Measurements from ENCODE around the gene OSBPL1A. TPM values are rescaled to one million over a fixed set of nuclear protein-coding genes. Genes with fewer than 3 reads are reported as not detected.
"Not testable (repeated sequence)": the region's sequence is repeated elsewhere in the genome, so short reads cannot be mapped to it uniquely, and the experiment has no call there.

The OSBPL1A gene
- total RNA-seq, 1 donor from 2014 or later = 49.4 TPM

- DNase-seq (ENCODE audit: low spot score) = no peak
- intact Hi-C loops (cut with DNase I) = no loop called here
Measured at GRCh38 chr18:24362757-24363156, 34.9 kb downstream of the OSBPL1A start.

GRCh38 chr18:24359787-24360530 is 37.7 kb downstream of the OSBPL1A start:
- intact Hi-C loops (cut with DNase I) = loop anchor here (2.0 kb wide), 1 partner anchor 129 kb away; no protein-coding TSS in a partner anchor
- DNase-seq (ENCODE audit: low spot score) = not testable (repeated sequence)

- intact Hi-C loops (cut with DNase I) = no loop called here
- no peak for DNase-seq (ENCODE audit: low spot score)
Measured at GRCh38 chr18:24354278-24354677, 43.3 kb downstream of the OSBPL1A start.

GRCh38 chr18:24346254-24346653 is 51.4 kb downstream of the OSBPL1A start:
- intact Hi-C loops (cut with DNase I) = no loop called here
- no peak for DNase-seq (ENCODE audit: low spot score)

- intact Hi-C loops (cut with DNase I) = no loop called here
- no peak for DNase-seq (ENCODE audit: low spot score)
Measured at GRCh38 chr18:24344509-24344908, 53.1 kb downstream of the OSBPL1A start.

GRCh38 chr18:24342347-24342746 is 55.3 kb downstream of the OSBPL1A start:
- intact Hi-C loops (cut with DNase I) = no loop called here

GRCh38 chr18:24341361-24341760 is 56.3 kb downstream of the OSBPL1A start:
- intact Hi-C loops (cut with DNase I) = no loop called here
- DNase-seq (ENCODE audit: low spot score) = no peak

More at GRCh38 chr18:24342347-24342746, 55.3 kb downstream of the OSBPL1A start:
- DNase-seq (ENCODE audit: low spot score) = no peak

- DNase-seq (ENCODE audit: low spot score) = no peak
- intact Hi-C loops (cut with DNase I) = no loop called here
Measured at GRCh38 chr18:24333084-24333483, 64.5 kb downstream of the OSBPL1A start.

GRCh38 chr18:24326211-24326610 is 71.4 kb downstream of the OSBPL1A start:
- intact Hi-C loops (cut with DNase I) = no loop called here

GRCh38 chr18:24322584-24323136 is 75.0 kb downstream of the OSBPL1A start:
- intact Hi-C loops (cut with DNase I) = no loop called here
- DNase-seq (ENCODE audit: low spot score) = no peak

More at GRCh38 chr18:24326211-24326610, 71.4 kb downstream of the OSBPL1A start:
- DNase-seq (ENCODE audit: low spot score) = no peak

GRCh38 chr18:24321071-24321470 is 76.6 kb downstream of the OSBPL1A start:
- no peak for DNase-seq (ENCODE audit: low spot score)
- intact Hi-C loops (cut with DNase I) = no loop called here

GRCh38 chr18:24319757-24320156 is 77.9 kb downstream of the OSBPL1A start:
- intact Hi-C loops (cut with DNase I) = no loop called here
- no peak for DNase-seq (ENCODE audit: low spot score)

- intact Hi-C loops (cut with DNase I) = no loop called here
- DNase-seq (ENCODE audit: low spot score) = no peak
Measured at GRCh38 chr18:24317370-24317769, 80.3 kb downstream of the OSBPL1A start.

GRCh38 chr18:24315170-24315569 is 82.5 kb downstream of the OSBPL1A start:
- no peak for DNase-seq (ENCODE audit: low spot score)
- intact Hi-C loops (cut with DNase I) = no loop called here

- no peak for DNase-seq (ENCODE audit: low spot score)
- intact Hi-C loops (cut with DNase I) = no loop called here
Measured at GRCh38 chr18:24306201-24306600, 91.4 kb downstream of the OSBPL1A start.

- DNase-seq (ENCODE audit: low spot score) = no peak
- intact Hi-C loops (cut with DNase I) = no loop called here
Measured at GRCh38 chr18:24300703-24301102, 96.9 kb downstream of the OSBPL1A start.

GRCh38 chr18:24296276-24296675 is 101.3 kb downstream of the OSBPL1A start:
- intact Hi-C loops (cut with DNase I) = no loop called here
- DNase-seq (ENCODE audit: low spot score) = no peak

GRCh38 chr18:24293254-24293653 is 104.4 kb downstream of the OSBPL1A start:
- intact Hi-C loops (cut with DNase I) = no loop called here
- no peak for DNase-seq (ENCODE audit: low spot score)

GRCh38 chr18:24278591-24278990 is 119.0 kb downstream of the OSBPL1A start:
- DNase-seq (ENCODE audit: low spot score) = no peak
- intact Hi-C loops (cut with DNase I) = no loop called here

GRCh38 chr18:24277516-24278195 is 120.0 kb downstream of the OSBPL1A start:
- no peak for DNase-seq (ENCODE audit: low spot score)
- intact Hi-C loops (cut with DNase I) = no loop called here

- no peak for DNase-seq (ENCODE audit: low spot score)
- intact Hi-C loops (cut with DNase I) = no loop called here
Measured at GRCh38 chr18:24276994-24277393, 120.6 kb downstream of the OSBPL1A start.

Measured in cardiac septum (tissue), 1 donor.